Stimulated activated CD8-positive, alpha-beta memory T cell treated with anti-CD3 and anti-CD28 coated beads, Interleukin-7, amount 100 ng/mL, for 1 hour (primary cell): Measurements from ENCODE around the gene KCNQ5.
"Not testable (repeated sequence)": the region's sequence is repeated elsewhere in the genome, so short reads cannot be mapped to it uniquely, and the experiment has no call there.

Experiments used
- DNase-seq, 2 donors: peaks; one replicate each; pipeline ENCODE4 v3.0.0-alpha.2; 2020; ENCODE audit warnings: low read depth in 2 of 2

KCNQ5 gene

GRCh38 chr6:73180076-73180738 is 558.3 kb downstream of the KCNQ5 start:
- no peak for DNase-seq

- no peak for DNase-seq
Measured at GRCh38 chr6:73180763-73181619, 559.1 kb downstream of the KCNQ5 start.

- DNase-seq: no peak
Measured at GRCh38 chr6:73182021-73182607, 560.2 kb downstream of the KCNQ5 start.

GRCh38 chr6:73193302-73193701 is 571.4 kb downstream of the KCNQ5 start:
- DNase-seq: not testable (repeated sequence)

- DNase-seq: no peak
Measured at GRCh38 chr6:73194744-73195143, 572.9 kb downstream of the KCNQ5 start.

- no peak for DNase-seq
Measured at GRCh38 chr6:73200247-73200646, 578.4 kb downstream of the KCNQ5 start.

- no peak for DNase-seq
Measured at GRCh38 chr6:73200735-73201134, 578.9 kb downstream of the KCNQ5 start.

GRCh38 chr6:73203098-73203497 is 581.2 kb downstream of the KCNQ5 start:
- DNase-seq: no peak

GRCh38 chr6:73204252-73204651 is 582.4 kb downstream of the KCNQ5 start:
- DNase-seq: no peak

- no peak for DNase-seq
Measured at GRCh38 chr6:73207221-73207837, 585.5 kb downstream of the KCNQ5 start.

- no peak for DNase-seq
Measured at GRCh38 chr6:73209117-73209516, 587.3 kb downstream of the KCNQ5 start.

GRCh38 chr6:73216859-73217258 is 595.0 kb downstream of the KCNQ5 start:
- DNase-seq: no peak

- no peak for DNase-seq
Measured at GRCh38 chr6:73225396-73225795, 603.5 kb downstream of the KCNQ5 start, which contains the start of gene KHDC1L. Gene KHDC1L (minus strand): TSS chr6:73225496. CDS start chr6:73225408, 88 bp downstream.

- DNase-seq: no peak
Measured at GRCh38 chr6:73227606-73228255, 605.9 kb downstream of the KCNQ5 start.

- no peak for DNase-seq
Measured at GRCh38 chr6:73231986-73232391, 610.1 kb downstream of the KCNQ5 start.

GRCh38 chr6:73233048-73233447 is 611.2 kb downstream of the KCNQ5 start:
- DNase-seq: no peak

- DNase-seq: not testable (repeated sequence)
Measured at GRCh38 chr6:73233971-73234370, 612.1 kb downstream of the KCNQ5 start.

- no peak for DNase-seq
Measured at GRCh38 chr6:73234733-73235132, 612.9 kb downstream of the KCNQ5 start.

- no peak for DNase-seq
Measured at GRCh38 chr6:73236144-73236750, 614.4 kb downstream of the KCNQ5 start.

GRCh38 chr6:73240730-73241129 is 618.9 kb downstream of the KCNQ5 start:
- no peak for DNase-seq

GRCh38 chr6:73242001-73242400 is 620.1 kb downstream of the KCNQ5 start:
- DNase-seq: no peak
